ENCODE measurements around the gene PHACTR3. TPM values are rescaled to one million over a fixed set of nuclear protein-coding genes. Genes with fewer than 3 reads are reported as not detected.

Gene PHACTR3
- total and polyA plus RNA-seq, 2 of the 8 experiments (the other 6 are each of a cell fraction or from before 2014, with no cell fraction given), result 0.05 to 0.13 TPM

DNA sequence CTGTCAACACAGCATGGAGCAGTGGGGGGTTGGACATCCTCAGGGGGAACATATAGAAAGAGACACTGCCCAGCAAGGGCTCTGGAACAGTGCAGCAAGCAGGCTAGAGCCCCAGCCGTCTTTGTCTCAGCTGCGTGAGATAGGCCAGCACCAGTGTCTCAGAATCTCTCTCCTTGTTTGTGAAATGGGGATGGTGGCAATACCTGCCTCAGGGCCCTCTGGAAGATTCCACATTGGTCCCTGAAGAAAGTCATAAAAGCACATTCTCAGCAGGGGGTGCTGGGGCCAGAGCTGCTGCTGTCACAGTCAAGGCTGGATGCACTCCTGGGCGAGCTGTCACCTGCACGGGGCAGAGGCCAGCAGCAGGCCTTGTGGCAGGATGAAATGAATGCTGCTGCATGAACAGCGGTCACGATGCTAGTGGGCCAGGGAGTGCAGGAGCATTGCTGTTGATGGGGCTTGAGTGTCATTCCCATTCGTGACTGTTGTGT, 207.4 kb downstream of the PHACTR3 start (continued):
- TF ChIP-seq CBX5 (IDR thresholded peaks at IDR 0.05; ENCODE audit: low read depth, low read length) (no peak), NRF1 (IDR thresholded peaks at IDR 0.05; ENCODE audit: low read depth, low read length) (no peak), NANOG (IDR thresholded peaks at IDR 0.05; ENCODE audit: insufficient read depth, low read depth, low read length, poor library complexity, severe bottlenecking) (no peak), KDM5A (IDR thresholded peaks at IDR 0.05; ENCODE audit: low read length) (no peak)
- TF ChIP-seq, protein P1, sequence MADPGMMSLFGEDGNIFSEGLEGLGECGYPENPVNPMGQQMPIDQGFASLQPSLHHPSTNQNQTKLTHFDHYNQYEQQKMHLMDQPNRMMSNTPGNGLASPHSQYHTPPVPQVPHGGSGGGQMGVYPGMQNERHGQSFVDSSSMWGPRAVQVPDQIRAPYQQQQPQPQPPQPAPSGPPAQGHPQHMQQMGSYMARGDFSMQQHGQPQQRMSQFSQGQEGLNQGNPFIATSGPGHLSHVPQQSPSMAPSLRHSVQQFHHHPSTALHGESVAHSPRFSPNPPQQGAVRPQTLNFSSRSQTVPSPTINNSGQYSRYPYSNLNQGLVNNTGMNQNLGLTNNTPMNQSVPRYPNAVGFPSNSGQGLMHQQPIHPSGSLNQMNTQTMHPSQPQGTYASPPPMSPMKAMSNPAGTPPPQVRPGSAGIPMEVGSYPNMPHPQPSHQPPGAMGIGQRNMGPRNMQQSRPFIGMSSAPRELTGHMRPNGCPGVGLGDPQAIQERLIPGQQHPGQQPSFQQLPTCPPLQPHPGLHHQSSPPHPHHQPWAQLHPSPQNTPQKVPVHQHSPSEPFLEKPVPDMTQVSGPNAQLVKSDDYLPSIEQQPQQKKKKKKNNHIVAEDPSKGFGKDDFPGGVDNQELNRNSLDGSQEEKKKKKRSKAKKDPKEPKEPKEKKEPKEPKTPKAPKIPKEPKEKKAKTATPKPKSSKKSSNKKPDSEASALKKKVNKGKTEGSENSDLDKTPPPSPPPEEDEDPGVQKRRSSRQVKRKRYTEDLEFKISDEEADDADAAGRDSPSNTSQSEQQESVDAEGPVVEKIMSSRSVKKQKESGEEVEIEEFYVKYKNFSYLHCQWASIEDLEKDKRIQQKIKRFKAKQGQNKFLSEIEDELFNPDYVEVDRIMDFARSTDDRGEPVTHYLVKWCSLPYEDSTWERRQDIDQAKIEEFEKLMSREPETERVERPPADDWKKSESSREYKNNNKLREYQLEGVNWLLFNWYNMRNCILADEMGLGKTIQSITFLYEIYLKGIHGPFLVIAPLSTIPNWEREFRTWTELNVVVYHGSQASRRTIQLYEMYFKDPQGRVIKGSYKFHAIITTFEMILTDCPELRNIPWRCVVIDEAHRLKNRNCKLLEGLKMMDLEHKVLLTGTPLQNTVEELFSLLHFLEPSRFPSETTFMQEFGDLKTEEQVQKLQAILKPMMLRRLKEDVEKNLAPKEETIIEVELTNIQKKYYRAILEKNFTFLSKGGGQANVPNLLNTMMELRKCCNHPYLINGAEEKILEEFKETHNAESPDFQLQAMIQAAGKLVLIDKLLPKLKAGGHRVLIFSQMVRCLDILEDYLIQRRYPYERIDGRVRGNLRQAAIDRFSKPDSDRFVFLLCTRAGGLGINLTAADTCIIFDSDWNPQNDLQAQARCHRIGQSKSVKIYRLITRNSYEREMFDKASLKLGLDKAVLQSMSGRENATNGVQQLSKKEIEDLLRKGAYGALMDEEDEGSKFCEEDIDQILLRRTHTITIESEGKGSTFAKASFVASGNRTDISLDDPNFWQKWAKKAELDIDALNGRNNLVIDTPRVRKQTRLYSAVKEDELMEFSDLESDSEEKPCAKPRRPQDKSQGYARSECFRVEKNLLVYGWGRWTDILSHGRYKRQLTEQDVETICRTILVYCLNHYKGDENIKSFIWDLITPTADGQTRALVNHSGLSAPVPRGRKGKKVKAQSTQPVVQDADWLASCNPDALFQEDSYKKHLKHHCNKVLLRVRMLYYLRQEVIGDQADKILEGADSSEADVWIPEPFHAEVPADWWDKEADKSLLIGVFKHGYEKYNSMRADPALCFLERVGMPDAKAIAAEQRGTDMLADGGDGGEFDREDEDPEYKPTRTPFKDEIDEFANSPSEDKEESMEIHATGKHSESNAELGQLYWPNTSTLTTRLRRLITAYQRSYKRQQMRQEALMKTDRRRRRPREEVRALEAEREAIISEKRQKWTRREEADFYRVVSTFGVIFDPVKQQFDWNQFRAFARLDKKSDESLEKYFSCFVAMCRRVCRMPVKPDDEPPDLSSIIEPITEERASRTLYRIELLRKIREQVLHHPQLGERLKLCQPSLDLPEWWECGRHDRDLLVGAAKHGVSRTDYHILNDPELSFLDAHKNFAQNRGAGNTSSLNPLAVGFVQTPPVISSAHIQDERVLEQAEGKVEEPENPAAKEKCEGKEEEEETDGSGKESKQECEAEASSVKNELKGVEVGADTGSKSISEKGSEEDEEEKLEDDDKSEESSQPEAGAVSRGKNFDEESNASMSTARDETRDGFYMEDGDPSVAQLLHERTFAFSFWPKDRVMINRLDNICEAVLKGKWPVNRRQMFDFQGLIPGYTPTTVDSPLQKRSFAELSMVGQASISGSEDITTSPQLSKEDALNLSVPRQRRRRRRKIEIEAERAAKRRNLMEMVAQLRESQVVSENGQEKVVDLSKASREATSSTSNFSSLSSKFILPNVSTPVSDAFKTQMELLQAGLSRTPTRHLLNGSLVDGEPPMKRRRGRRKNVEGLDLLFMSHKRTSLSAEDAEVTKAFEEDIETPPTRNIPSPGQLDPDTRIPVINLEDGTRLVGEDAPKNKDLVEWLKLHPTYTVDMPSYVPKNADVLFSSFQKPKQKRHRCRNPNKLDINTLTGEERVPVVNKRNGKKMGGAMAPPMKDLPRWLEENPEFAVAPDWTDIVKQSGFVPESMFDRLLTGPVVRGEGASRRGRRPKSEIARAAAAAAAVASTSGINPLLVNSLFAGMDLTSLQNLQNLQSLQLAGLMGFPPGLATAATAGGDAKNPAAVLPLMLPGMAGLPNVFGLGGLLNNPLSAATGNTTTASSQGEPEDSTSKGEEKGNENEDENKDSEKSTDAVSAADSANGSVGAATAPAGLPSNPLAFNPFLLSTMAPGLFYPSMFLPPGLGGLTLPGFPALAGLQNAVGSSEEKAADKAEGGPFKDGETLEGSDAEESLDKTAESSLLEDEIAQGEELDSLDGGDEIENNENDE (IDR thresholded peaks at IDR 0.05; ENCODE audit: insufficient replicate concordance, low read length), result no peak
